HG02763 (cell line): ENCODE data around the gene DNAJB9.

Experiments
- ATAC-seq: cut with Tn5 transposase; IDR thresholded peaks from one replicate; pipeline ENCODE4 v1.9.1; 2021; ENCODE audit warnings: mild to moderate bottlenecking, moderate library complexity; ENCODE audit not compliant: unreplicated experiment

Gene DNAJB9

DNA sequence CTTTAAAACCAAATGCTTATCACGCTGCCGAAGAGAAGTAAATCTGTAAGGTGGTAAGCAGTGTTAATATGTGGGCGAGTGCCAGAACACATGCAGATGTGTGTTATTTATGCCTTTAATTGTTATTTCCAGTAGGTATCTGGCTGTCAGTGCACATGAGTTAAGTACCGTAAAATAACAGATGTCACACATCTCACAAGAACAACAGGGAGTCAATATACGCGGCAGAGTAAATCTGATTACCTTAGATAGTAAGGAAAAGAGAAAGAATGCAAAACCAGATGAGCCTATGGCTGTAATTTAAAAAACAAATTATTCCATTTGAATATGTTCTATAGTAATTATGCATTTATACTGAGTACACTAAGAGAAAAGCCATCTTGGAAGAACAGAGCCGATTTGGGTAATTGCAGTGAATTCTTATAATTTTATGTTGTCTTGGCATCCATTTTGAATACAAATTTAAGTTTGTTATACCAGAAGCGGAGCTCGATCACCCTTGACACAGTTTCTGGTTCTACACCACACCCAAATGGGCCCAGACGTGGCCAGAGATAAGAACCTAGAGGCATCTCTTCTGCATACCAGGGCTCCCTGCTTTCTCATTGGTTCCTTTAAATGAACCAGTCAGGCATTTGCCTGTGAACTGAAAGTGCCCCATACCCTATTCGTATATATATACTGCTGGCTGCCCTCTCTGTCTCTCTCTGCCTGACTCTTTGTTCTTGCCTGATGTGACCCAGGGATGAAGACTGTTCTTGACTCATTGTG lies 34.8 kb downstream of the DNAJB9 start:
- ATAC-seq, result no peak

GRCh38 chr7:108605559-108606201 lies 36.0 kb downstream of the DNAJB9 start:
- ATAC-seq, result no peak

GRCh38 chr7:108609643-108610042 lies 40.0 kb downstream of the DNAJB9 start:
- no peak for ATAC-seq

DNA sequence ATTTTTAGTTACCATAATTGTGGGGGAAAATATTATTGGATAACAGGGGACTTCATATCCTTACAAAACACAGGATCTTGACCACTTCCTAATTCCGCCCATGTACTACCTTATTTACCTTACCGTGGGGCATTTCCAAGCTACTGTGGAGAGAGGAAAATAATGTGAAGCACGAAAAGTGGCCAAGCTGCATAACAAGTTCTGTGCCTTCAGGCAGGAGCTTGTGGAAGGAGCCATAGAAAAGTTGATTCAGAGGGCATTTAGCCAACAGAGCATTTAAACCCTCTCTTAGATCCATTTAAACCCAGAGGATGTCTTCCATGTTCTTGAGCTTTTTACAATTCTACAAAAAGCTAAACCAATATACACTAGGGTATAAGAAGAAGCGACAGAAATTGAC lies 41.6 kb downstream of the DNAJB9 start:
- no peak for ATAC-seq

- peak; percentile 73 for ATAC-seq
Observed at GRCh38 chr7:108613147-108613948, 43.7 kb downstream of the DNAJB9 start.

GRCh38 chr7:108613949-108614381 lies 44.3 kb downstream of the DNAJB9 start:
- no peak for ATAC-seq

DNA sequence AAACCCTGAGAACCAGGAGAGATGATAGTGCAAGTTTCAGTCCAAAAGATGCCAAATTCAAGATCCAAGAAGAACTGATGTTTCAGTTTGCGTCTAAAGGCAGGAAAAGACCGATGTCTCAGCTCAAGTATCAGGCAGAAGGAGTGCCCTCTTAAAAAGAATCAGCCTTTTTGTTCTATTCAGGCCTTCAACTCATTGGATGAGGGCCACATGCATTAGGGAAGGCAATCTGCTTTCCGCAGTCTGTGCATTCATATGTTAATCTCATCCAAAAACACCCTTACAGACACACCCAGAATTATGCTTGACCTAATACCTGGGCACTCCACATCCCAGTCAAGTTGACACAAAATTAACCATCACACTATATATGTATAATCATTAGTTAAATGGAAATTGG lies 45.2 kb downstream of the DNAJB9 start:
- no peak for ATAC-seq

- ATAC-seq, result no peak
Observed at GRCh38 chr7:108618056-108618455, 48.4 kb downstream of the DNAJB9 start.

- ATAC-seq, result peak; percentile 56
Observed at GRCh38 chr7:108623220-108623619, 53.5 kb downstream of the DNAJB9 start.
